Measurements from ENCODE around the gene FCGR3A. TPM values are rescaled to one million over a fixed set of nuclear protein-coding genes. Genes with fewer than 3 reads are reported as not detected.

FCGR3A gene
- total RNA-seq, 1 donor from 2014 or later = 48.8 TPM

Other genes starting within 250 kb of the FCGR3A start
- gene MPZ, start 239.8 kb downstream of the FCGR3A start, total RNA-seq = 4,832 TPM
- 124 TPM for gene SDHC, start 235.4 kb downstream of the FCGR3A start, total RNA-seq
- 0.49 TPM for gene CFAP126, start 181.9 kb downstream of the FCGR3A start, total RNA-seq
- 100 TPM for gene FCGR2A, start 44.4 kb downstream of the FCGR3A start, total RNA-seq
- gene HSPA6, start 25.3 kb downstream of the FCGR3A start, total RNA-seq = 13.4 TPM
- gene FCGR3B, start 81.4 kb upstream of the FCGR3A start, total RNA-seq = 20.7 TPM
- gene FCGR2B, start 113.3 kb upstream of the FCGR3A start, total RNA-seq = 30.2 TPM
- 0.49 TPM for gene FCRLA, start 157.4 kb upstream of the FCGR3A start, total RNA-seq
- 4.9 TPM for gene FCRLB, start 171.7 kb upstream of the FCGR3A start, total RNA-seq
- gene DUSP12, start 200.0 kb upstream of the FCGR3A start, total RNA-seq = 22.7 TPM
- gene ATF6, start 216.5 kb upstream of the FCGR3A start, total RNA-seq = 29.1 TPM